ENCODE measurements around the gene RNF182.
"Not testable (repeated sequence)": the region's sequence is repeated elsewhere in the genome, so short reads cannot be mapped to it uniquely, and the experiment has no call there.

RNF182 gene

GRCh38 chr6:13917141-13917540 is 7.6 kb upstream of the RNF182 start:
- no peak for DNase-seq (ENCODE audit: low read depth)

- no peak for DNase-seq (ENCODE audit: low read depth)
Measured at GRCh38 chr6:13918686-13919250, 6.0 kb upstream of the RNF182 start.

DNA sequence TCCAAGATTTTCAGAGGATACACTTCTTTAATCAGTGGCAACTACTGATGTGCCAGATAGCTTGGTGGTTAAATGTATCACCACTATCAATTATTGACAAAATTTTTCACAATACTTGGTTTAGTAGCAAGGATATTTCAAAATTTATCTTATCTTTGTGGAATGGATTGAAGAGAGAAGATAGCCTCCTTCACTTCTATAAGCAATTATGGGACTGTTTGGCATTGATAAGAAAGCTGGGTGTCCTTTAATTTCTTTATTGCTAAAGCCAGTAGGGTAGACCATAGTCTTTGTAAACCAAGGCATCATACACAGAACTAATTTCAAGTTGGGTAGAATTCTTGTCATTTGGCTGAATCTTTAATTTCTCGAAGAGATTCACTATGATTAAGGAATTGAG is 4.9 kb upstream of the RNF182 start:
- DNase-seq (ENCODE audit: low read depth) = no peak

DNA sequence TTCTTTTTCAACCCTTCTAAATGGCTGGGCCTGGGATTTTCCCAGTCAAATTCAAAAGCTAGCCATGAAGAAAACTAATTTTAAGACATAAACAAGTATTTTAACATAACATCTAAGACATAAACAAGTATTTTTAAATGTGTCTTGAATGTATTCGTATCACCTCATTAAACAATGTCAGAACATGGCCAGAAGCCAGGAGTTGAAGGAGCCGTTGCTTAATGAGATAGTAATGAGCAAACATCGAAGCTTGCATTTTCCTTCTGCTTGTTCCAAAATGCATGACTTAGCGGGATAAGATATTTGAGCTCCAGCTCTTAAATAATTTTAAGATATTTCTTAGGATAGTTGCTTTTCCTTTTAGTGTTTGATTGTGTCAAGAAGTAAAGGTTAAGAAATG is 4.2 kb upstream of the RNF182 start:
- DNase-seq (ENCODE audit: low read depth) = no peak

GRCh38 chr6:13922750-13923149 is 2.0 kb upstream of the RNF182 start:
- DNase-seq (ENCODE audit: low read depth) = no peak

GRCh38 chr6:13923527-13924145 is 1.1 kb upstream of the RNF182 start:
- peak; percentile 51 for DNase-seq (ENCODE audit: low read depth)

DNA sequence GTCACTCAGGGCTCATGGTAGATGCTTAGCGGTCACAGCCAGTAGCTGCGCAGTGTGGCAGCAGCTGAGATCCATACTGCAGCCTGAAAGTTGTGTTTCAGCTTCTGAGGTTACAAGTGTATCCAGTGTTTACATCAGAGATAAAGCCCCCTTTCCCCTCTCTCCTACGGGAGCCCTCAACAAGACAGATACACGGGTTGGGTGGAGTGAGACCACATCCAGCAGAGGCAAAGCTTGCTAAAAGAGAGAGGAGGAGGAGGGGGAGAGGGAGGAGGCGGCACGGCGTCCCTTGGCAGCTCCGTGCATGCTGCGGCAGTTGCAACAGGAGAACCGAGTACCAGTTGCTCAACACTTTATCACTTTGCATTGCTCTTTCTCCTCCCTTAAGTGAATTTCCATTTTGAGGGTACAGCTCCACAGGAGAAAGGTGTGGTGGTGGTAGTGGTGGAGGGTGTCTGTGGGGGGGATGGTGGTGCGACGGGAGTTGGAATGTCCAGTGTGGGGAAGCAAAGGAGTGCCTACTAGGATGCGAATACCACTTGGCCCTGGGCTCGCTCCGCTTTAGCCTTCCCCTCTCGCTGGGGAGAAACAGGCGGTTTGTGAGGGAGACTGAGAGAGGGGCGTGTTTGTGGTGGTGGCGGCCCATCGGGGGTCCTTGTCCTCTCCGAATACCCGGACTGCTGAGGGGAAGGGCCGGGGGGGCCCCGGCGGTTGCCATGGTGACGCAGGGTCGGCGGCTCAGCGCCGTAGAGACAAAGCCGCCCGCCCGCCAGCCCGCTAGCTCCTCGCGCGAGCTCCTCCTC is 405 bp upstream of the RNF182 start:
- DNase-seq (ENCODE audit: low read depth) = peak; percentile 19

DNA sequence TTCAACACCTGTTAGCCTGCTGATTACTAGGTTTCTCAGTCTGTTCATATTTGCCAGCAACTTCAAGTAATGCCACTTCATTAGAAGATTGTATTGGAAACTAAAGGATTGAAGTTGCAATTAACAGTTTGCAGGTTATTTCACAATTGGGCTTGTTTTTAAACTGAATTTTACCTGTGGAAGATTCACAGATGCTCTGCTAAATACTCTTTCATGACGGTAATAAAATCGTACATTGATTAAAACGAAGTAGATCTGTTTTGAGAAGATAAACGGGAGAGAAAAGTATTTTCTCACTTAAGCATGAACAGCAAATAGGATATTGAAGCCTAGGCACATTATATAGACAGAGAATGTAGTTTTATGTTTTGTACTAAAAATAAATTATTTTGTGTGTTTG is 1.6 kb downstream of the RNF182 start:
- no peak for DNase-seq (ENCODE audit: low read depth)

DNA sequence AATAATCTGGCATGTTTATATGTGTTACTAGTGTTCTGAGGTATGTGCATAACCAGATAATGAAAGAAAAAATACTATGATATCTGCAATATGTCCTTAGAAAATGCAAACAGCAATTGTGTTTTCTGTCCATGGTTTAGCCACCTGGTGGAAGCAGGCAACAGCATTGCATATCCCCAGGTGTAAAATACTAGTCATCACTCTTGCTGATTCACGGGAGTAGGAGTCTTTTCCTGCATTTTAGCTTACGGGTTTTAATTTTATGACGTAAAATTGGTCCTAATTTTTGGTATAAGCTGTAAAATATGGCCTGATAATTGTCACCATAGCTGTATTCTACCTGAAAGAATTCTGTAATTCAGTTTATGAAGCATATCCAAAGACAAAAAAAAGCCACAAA is 2.5 kb downstream of the RNF182 start:
- no peak for DNase-seq (ENCODE audit: low read depth)

DNA sequence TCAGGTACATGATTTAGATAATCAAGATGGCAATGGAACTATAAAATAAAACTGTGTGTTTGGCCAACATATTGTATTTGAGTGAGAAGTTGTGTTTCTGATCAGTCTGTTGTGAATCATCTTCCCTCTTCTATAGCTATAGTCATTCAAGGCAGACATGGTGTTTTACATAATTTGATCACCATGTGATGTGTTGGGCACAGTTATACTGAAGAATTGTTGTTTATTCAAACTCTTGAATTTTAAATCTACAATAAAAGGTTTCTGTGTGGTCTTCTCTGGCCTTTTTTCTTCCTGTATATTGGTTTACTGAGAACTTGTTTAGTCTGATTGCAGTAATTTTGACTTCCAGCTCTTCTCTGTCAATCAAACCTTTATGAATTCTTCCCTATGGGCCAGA is 4.4 kb downstream of the RNF182 start:
- DNase-seq (ENCODE audit: low read depth) = no peak

GRCh38 chr6:13931797-13932402 is 7.1 kb downstream of the RNF182 start:
- no peak for DNase-seq (ENCODE audit: low read depth)

DNA sequence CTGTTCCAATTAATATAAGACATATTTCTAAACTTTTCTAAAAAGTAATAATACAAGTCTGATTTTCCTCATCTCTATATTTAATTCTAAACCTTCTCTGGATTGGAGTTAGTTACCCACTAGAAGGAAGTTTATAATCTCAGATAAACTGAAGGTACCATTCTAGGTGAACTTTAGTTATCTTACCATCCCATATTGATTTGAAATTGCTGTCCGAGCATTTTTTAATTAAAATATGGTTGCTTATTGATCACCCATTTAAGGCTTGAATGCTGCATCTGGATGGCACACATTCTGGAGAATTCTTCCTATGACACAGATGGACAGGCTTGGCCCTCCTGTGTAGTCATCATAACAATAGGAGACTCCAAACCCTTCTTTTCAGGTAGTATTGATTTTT is 8.0 kb downstream of the RNF182 start:
- no peak for DNase-seq (ENCODE audit: low read depth)

GRCh38 chr6:13934721-13935120 is 10.0 kb downstream of the RNF182 start:
- DNase-seq (ENCODE audit: low read depth) = no peak

DNA sequence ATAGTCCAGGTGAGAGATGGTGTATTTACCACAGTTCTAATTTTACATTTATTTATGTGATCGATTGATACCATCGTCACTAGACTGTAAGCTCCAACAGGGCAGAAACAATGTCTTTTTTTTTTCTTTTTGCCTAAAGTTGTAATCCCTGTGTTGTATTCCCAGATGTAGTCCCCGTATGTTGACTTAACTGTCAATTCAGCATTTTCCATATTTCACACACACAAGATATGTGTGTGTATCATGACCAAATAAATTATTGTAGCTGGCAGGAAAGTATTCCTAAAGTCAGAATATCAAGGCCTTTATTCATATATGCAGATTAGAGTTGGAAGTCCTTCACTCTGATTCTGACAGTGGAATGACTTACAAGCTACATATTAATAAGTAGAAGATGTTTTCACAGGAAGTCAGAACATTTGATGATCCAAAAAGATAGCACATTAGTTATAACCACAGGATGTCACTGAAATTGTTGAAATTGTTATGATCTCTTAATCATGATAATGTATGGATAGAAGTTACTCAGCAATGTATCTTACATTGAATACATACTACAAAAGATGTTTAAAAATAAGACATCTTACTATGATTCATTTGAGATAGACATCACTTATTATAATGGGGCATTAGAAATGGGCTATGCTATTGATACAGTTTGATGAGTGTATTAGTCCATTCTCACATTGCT is 10.6 kb downstream of the RNF182 start:
- DNase-seq (ENCODE audit: low read depth) = no peak

DNA sequence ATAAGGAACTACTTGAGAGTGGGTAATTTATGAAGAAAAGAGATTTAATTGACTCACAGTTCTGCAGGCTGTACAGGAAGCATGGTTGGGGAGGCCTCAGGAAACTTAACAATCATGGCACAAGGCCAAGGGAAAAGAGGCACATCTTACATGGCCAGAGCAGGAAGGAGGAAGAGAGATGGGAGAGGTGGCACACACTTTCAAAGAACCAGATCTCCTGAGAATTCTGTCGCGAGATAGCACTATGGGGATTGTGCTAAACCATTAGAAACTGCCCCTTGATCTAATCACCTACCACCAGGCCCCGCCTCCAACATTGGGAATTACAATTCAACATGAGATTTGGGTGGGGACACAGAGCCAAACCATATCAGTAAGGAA is 11.1 kb downstream of the RNF182 start:
- not testable (repeated sequence) for DNase-seq (ENCODE audit: low read depth)

DNA sequence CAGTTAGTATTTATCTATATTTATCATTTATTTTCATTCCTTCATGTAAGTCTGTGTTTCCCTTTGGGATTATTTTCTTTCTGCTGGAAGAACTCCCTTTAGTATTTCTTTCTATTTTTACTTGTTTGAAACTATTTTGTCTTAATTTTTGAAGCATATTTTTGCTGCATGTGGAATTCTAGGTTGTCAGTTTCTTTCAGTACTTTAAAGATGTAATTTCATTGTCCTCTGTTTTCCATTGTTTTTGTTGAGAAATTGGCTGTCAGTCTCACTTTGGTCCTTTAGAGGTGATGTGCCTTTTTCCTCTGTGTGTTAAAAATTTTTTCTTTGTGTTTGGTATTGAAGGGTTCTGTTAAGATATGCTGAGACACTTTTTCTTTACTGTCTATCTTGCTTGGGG is 17.1 kb downstream of the RNF182 start:
- no peak for DNase-seq (ENCODE audit: low read depth)

DNA sequence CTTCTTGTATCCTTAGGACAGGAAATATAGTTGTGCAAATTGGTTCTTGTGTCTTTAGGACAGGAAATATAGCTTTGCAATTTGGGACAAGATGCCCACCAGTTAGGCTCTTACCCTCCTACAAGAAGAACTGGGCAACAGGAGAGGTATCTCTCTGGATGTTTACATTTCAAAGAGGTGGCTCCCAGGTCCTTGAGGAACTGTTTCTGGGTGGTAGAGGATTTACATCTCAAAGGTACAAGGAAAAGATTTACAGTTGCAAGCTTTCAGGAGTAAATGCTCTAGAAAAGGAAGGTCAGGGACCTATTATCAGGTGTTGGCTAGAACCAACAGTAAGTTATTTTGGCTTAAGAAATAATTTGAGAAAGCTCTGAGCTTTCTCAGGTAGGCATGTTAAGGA is 19.2 kb downstream of the RNF182 start:
- DNase-seq (ENCODE audit: low read depth) = no peak

GRCh38 chr6:13946506-13946905 is 21.8 kb downstream of the RNF182 start:
- no peak for DNase-seq (ENCODE audit: low read depth)

- DNase-seq (ENCODE audit: low read depth) = no peak
Measured at GRCh38 chr6:13947611-13948178, 22.9 kb downstream of the RNF182 start.

GRCh38 chr6:13952101-13952500 is 27.3 kb downstream of the RNF182 start:
- no peak for DNase-seq (ENCODE audit: low read depth)

DNA sequence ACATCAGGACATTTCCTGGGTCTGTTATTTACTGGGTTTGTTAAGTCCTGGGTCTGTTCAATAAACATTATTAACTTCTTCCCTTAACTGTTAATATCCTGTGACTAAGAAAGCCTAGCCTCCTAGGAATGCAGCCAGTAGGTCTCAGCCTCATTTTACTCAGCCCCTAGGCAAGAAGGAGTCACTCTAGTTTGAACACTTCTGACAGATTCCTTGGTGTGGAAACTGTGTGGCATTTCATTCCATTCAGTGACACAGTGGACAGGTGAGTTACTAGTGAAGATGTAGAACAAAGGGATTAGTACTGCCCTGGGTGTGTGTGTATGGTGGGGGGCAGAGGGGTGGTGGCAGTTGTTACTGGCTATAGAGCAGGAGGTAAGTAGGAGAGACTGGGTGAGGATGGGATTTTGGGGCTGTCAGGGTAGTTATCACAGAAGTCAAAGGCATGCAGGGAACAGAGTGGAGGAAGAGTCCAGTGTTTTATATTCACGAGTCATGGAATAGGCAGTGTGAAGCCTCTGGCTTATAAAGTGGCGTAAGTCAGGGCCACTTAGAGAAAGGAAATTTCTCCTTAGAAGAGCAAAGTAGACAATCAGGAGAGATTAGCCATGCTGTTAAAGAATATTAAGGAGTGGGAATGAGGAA is 28.4 kb downstream of the RNF182 start:
- DNase-seq (ENCODE audit: low read depth) = no peak

Measured in HS-5 (cell line).